Activated T-helper 1 cell treated with anti-CD3 and anti-CD28 coated beads, Interleukin-2, amount 50 U/mL, for 16 hours (primary cell): ENCODE data around the gene YWHAG.
"Not testable (repeated sequence)": the region's sequence is repeated elsewhere in the genome, so short reads cannot be mapped to it uniquely, and the experiment has no call there.

Source experiments
- DNase-seq, 2 donors: peaks; one replicate each; pipeline ENCODE4 v3.0.0-alpha.2; 2020; ENCODE audit warnings: low read depth in 1 of 2, low spot score in 1 of 2

The YWHAG gene

GRCh38 chr7:76358481-76359110 lies at the start of gene YWHAG:
Gene YWHAG, minus strand, starts transcription at chr7:76358991. Its CDS starts 183 bp downstream, at chr7:76358808.
- DNase-seq, result peak; percentile 83 to 85

GRCh38 chr7:76408121-76408560 lies 49.4 kb upstream of the YWHAG start:
- no peak for DNase-seq

DNA sequence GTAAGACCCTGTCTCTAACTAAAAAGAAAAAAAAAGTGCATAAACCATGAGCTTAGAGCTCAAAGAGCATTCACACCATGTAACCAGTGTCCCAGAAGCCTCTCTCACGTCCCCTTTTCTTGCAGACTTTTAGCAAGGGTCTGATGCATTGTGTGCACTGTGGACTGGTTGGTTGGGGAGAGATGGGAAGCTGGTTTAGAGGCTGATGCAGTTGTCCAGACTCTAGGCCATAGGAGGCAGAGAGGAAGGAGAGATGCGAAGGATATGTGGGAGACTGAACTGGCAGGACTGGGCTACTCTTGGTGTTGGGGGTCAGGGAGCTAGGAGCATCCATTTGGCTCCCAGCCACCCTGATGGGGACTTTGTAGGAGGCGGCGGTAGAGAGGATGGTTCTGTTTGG lies 48.9 kb upstream of the YWHAG start:
- no peak for DNase-seq

GRCh38 chr7:76405738-76406137 lies 46.9 kb upstream of the YWHAG start:
- DNase-seq, result no peak

GRCh38 chr7:76403780-76404494 lies 45.1 kb upstream of the YWHAG start:
- no peak for DNase-seq

GRCh38 chr7:76403097-76403496 lies 44.3 kb upstream of the YWHAG start:
- not testable (repeated sequence) for DNase-seq

GRCh38 chr7:76400248-76400647 lies 41.5 kb upstream of the YWHAG start:
- no peak for DNase-seq

DNA sequence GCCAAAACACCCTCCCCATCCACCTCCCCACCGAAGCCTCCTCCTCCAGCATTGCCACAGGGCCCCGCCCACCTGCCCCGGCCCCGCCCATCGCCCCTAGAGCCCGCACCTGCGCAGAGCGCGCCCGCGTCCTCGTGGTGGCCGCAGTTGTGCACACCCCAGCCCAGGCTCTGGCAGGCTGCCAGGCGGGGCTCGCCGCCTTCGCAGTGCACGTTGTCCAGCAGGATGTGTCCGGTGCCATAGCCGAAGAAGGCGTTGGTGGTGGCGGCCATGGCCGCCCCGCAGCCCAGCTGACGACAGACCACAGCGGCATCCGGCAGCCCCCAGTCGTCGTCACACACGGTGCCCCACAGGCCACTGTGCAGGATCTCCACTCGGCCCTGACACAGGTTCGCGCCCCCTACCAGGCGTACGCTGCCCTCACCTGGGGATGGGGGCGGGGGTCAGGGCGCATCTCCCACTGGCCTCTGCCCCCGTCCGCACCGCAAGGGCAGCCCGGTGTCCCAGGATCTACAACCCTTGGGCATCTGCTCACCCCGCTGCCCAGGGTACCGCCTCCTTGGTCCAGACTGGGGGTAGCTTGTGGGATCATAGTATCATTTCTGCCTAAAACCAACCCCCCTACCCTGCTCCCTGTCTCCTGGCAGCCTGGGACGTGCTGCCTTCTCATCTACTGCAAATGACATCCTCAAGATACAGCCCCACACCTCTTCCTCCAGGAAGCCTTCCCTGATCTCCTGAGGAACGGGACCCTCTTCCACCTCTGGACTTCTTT lies 38.8 kb upstream of the YWHAG start:
- DNase-seq, result peak; percentile 67 to 72

DNA sequence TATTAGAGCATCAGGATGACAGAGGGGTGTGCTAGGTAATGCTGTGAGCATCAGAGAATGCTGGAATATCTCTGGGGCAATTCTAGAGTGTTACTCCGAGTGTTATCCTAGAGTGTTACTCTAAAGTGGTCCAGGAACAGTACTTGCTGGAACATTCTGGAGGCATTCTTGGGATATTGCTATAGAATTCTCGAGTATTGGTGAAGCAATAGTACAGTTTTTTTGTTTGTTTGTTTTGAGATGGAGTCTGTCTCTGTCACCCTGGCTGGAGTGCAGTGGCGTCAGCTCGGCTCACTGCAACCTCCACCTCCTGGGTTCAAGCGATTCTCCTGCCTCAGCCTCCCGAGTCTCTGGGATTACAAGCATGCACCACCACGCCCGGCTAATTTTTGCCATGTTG lies 38.1 kb upstream of the YWHAG start:
- DNase-seq, result no peak

GRCh38 chr7:76395965-76396726 lies 37.4 kb upstream of the YWHAG start:
- DNase-seq, result no peak

GRCh38 chr7:76395605-76395964 lies 36.8 kb upstream of the YWHAG start:
- not testable (repeated sequence) for DNase-seq

DNA sequence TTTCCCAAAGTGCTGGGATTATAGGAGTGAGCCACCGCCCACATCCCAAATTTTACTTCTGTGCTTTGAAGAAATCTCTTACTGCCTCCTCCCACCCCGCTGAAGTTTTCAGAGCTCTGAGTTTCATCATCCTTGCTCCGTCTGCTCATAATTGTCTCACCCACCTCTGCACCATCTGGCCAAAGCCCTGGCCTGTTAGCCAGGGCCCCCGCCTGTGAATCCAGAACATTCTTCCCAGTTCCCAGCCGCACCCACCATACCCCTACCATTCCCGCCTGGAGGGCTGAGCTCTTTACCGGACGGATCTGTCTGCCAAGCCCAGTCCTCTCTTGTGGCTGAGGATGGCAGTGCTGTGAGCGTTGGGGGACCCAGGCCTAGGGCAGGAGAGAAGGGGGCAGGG lies 36.2 kb upstream of the YWHAG start:
- DNase-seq, result no peak

- DNase-seq, result peak; percentile 75 to 88
Observed at GRCh38 chr7:76393116-76394031, 34.6 kb upstream of the YWHAG start.

GRCh38 chr7:76392531-76393115 lies 33.8 kb upstream of the YWHAG start:
- no peak for DNase-seq

DNA sequence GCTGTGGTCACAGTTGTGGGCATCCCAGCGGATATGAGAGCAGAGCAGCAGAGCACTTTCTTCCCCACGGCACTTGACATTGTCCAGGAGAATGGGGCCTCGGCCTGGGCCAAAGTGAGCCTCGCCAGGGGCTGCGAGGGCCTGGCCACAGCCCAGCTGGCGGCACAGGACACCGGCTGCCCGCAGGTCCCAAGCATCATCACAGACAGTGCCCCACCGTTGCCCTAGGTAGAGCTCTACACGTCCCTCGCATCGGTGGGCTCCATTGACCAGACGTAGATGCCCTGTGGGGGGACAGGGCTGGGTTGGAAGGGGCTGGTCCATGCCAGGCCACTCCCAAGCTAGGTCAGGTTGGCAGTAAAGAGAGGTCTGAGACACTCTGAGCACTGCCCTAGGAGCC lies 31.3 kb upstream of the YWHAG start:
- no peak for DNase-seq

- not testable (repeated sequence) for DNase-seq
Observed at GRCh38 chr7:76387789-76388188, 29.0 kb upstream of the YWHAG start.

GRCh38 chr7:76386691-76387260 lies 28.0 kb upstream of the YWHAG start:
- no peak for DNase-seq

GRCh38 chr7:76383089-76383944 lies 24.5 kb upstream of the YWHAG start:
- no peak for DNase-seq

- DNase-seq, result no peak
Observed at GRCh38 chr7:76381814-76382213, 23.0 kb upstream of the YWHAG start.
